Esophagus squamous epithelium (tissue), 4 donors: Measurements from ENCODE around the gene DPP9.

Experiments used
- POLR2A ChIP-seq, 4 donors: fragments of 450-650 bp; IDR thresholded peaks; one replicate each; pipeline ENCODE4 v1.6.1; 2017; ENCODE audit warnings: antibody characterized with exemption in 4 of 4, mild to moderate bottlenecking in 4 of 4, moderate library complexity in 3 of 4
- TF ChIP-seq, protein P1 (sequence below), 6 experiments: fragments of 450-650 bp in 4 of 6; fragments of 200-600 bp in 2 of 6; sonication (generic) in 2 of 6; IDR thresholded peaks; one replicate each; pipeline ENCODE4 v1.5.1; 2016 to 2019; ENCODE audit warnings: antibody characterized with exemption in 6 of 6, mild to moderate bottlenecking in 4 of 6, moderate library complexity in 4 of 6

- TF ChIP-seq, protein P1, sequence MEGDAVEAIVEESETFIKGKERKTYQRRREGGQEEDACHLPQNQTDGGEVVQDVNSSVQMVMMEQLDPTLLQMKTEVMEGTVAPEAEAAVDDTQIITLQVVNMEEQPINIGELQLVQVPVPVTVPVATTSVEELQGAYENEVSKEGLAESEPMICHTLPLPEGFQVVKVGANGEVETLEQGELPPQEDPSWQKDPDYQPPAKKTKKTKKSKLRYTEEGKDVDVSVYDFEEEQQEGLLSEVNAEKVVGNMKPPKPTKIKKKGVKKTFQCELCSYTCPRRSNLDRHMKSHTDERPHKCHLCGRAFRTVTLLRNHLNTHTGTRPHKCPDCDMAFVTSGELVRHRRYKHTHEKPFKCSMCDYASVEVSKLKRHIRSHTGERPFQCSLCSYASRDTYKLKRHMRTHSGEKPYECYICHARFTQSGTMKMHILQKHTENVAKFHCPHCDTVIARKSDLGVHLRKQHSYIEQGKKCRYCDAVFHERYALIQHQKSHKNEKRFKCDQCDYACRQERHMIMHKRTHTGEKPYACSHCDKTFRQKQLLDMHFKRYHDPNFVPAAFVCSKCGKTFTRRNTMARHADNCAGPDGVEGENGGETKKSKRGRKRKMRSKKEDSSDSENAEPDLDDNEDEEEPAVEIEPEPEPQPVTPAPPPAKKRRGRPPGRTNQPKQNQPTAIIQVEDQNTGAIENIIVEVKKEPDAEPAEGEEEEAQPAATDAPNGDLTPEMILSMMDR (IDR thresholded peaks at IDR 0.05): no peak
- TF ChIP-seq POLR2A (IDR thresholded peaks at IDR 0.05): no peak
Observed at GRCh38 chr19:4636761-4637160, 86.9 kb downstream of the DPP9 start.
